HG03575 (cell line): Measurements from ENCODE around the gene CAPN14.

Source experiments
- ATAC-seq: cut with Tn5 transposase; IDR thresholded peaks from one replicate; pipeline ENCODE4 v1.9.1; 2021; ENCODE audit not compliant: unreplicated experiment, insufficient number of reproducible peaks, low FRiP score; ENCODE audit errors: extremely low read depth

Gene CAPN14

GRCh38 chr2:31217465-31218200 lies at the start of gene CAPN14:
TSS of gene CAPN14 (minus strand) at chr2:31217515. CDS start at chr2:31205447, 12,068 bp downstream.
- ATAC-seq: no peak

- no peak for ATAC-seq
Observed at GRCh38 chr2:31266804-31267203, 49.5 kb upstream of the CAPN14 start.

GRCh38 chr2:31265234-31265633 lies 47.9 kb upstream of the CAPN14 start:
- ATAC-seq: no peak

GRCh38 chr2:31263636-31264190 lies 46.4 kb upstream of the CAPN14 start:
- no peak for ATAC-seq

GRCh38 chr2:31260870-31261269 lies 43.6 kb upstream of the CAPN14 start:
- no peak for ATAC-seq

GRCh38 chr2:31259075-31259474 lies 41.8 kb upstream of the CAPN14 start:
- no peak for ATAC-seq

- no peak for ATAC-seq
Observed at GRCh38 chr2:31258351-31258750, 41.0 kb upstream of the CAPN14 start.

- no peak for ATAC-seq
Observed at GRCh38 chr2:31256611-31257382, 39.5 kb upstream of the CAPN14 start.

GRCh38 chr2:31255911-31256571 lies 38.7 kb upstream of the CAPN14 start:
- ATAC-seq: peak; percentile 65

- no peak for ATAC-seq
Observed at GRCh38 chr2:31254237-31255203, 37.2 kb upstream of the CAPN14 start.

GRCh38 chr2:31253356-31254131 lies 36.2 kb upstream of the CAPN14 start:
- ATAC-seq: no peak

GRCh38 chr2:31251851-31252250 lies 34.5 kb upstream of the CAPN14 start:
- no peak for ATAC-seq

- ATAC-seq: no peak
Observed at GRCh38 chr2:31251018-31251417, 33.7 kb upstream of the CAPN14 start.

GRCh38 chr2:31249009-31249690 lies 31.8 kb upstream of the CAPN14 start:
- ATAC-seq: no peak

- no peak for ATAC-seq
Observed at GRCh38 chr2:31248139-31248538, 30.8 kb upstream of the CAPN14 start.

- ATAC-seq: no peak
Observed at GRCh38 chr2:31247711-31248110, 30.4 kb upstream of the CAPN14 start.

- no peak for ATAC-seq
Observed at GRCh38 chr2:31246184-31246852, 29.0 kb upstream of the CAPN14 start.
